Measurements from ENCODE around the gene UPF1.
A peak's percentile ranks its signal among the peaks of the same experiment; 100 is the strongest.

The UPF1 gene

GRCh38 chr19:18831524-18832305 is at the start of gene UPF1:
Gene UPF1 (plus strand): TSS chr19:18831959. CDS start chr19:18832210, 251 bp downstream.
- peak; percentile 96 for DNase-seq (ENCODE audit: low spot score)

GRCh38 chr19:18782559-18783225 is 49.1 kb upstream of the UPF1 start:
- no peak for DNase-seq (ENCODE audit: low spot score)

- no peak for DNase-seq (ENCODE audit: low spot score)
Observed at GRCh38 chr19:18783958-18784785, 47.6 kb upstream of the UPF1 start.

GRCh38 chr19:18784786-18785120 is 47.0 kb upstream of the UPF1 start:
- no peak for DNase-seq (ENCODE audit: low spot score)

- peak; percentile 94 for DNase-seq (ENCODE audit: low spot score)
Observed at GRCh38 chr19:18785179-18786124, 46.3 kb upstream of the UPF1 start.

GRCh38 chr19:18788529-18789421 is 43.0 kb upstream of the UPF1 start:
- DNase-seq (ENCODE audit: low spot score) = no peak

GRCh38 chr19:18789422-18789869 is 42.3 kb upstream of the UPF1 start:
- DNase-seq (ENCODE audit: low spot score) = no peak

GRCh38 chr19:18789883-18790565 is 41.7 kb upstream of the UPF1 start:
- DNase-seq (ENCODE audit: low spot score) = peak; percentile 78

GRCh38 chr19:18790566-18791314 is 41.0 kb upstream of the UPF1 start, which contains the start of gene COMP:
Gene COMP (minus strand): TSS chr19:18791305. CDS start chr19:18791269, 36 bp downstream.
- peak; percentile 58 for DNase-seq (ENCODE audit: low spot score)

- DNase-seq (ENCODE audit: low spot score) = no peak
Observed at GRCh38 chr19:18791315-18791678, 40.5 kb upstream of the UPF1 start.

GRCh38 chr19:18792661-18793060 is 39.1 kb upstream of the UPF1 start:
- no peak for DNase-seq (ENCODE audit: low spot score)

GRCh38 chr19:18793144-18794028 is 38.4 kb upstream of the UPF1 start:
- DNase-seq (ENCODE audit: low spot score) = no peak

GRCh38 chr19:18794029-18794313 is 37.8 kb upstream of the UPF1 start:
- DNase-seq (ENCODE audit: low spot score) = no peak

- DNase-seq (ENCODE audit: low spot score) = no peak
Observed at GRCh38 chr19:18794692-18795091, 37.1 kb upstream of the UPF1 start.

- DNase-seq (ENCODE audit: low spot score) = no peak
Observed at GRCh38 chr19:18795540-18795939, 36.2 kb upstream of the UPF1 start.

GRCh38 chr19:18796239-18796638 is 35.5 kb upstream of the UPF1 start:
- no peak for DNase-seq (ENCODE audit: low spot score)

- DNase-seq (ENCODE audit: low spot score) = no peak
Observed at GRCh38 chr19:18798384-18799352, 33.1 kb upstream of the UPF1 start.

Data from ecto neural progenitor cell (in vitro differentiated cells).